ENCODE data around the gene SCAMP5.

The SCAMP5 gene

DNA sequence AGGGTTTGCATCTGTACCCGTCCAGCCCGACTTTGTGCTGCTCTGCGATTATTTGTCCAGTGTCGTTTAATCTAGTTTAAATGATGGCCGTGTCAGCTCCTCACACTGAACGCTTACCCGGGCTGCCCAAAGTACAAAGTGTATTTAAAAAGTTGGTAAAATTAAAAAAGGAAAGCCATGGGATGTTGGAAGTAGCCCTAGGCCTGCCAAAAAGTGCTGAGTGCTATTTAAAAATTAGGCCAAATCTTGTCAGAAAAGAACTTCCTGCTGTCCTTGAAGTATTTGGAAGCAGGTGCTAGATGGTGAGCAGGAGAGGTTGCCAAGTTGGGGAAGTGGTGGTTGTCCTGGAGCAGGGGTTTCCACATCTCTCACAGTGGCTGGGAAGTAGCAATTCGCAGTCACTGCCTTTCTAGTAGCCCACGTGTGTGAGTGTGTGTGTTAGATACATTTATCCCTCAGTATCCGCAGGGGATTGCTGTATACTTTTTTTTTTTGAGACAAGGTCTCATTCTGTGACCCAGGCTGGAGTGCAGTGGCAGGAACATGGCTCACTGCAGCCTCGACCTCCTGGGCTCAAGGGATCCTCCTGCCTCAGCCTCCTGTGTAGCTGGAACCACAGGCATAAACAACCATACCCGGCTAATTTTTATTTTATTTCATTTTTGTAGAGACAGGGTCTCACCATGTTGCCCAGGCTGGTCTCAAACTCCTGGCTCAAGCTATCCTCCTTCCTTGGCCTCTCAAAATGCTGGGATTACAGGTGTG lies 28.7 kb downstream of the SCAMP5 start:
- DNase-seq, result no peak

DNA sequence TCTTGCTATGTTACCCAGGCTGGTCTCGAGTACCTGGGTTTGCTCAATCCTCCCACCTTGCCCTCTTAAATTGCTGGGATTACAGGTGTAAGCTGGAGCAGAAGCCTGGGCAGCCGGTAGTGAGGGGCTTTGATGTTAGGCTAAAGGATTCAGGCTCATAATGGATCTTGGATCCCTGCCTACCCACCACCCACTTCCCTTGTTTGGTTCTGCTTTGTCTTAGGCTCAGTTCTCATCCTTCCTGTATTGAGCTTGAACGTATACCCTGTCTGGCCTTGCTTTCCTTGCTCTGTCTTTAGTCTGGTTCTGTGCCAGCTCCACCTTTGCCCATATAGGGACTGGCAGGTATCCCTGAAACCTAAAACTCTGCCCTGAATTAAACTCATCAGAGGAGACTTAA lies 29.7 kb downstream of the SCAMP5 start:
- no peak for DNase-seq

DNA sequence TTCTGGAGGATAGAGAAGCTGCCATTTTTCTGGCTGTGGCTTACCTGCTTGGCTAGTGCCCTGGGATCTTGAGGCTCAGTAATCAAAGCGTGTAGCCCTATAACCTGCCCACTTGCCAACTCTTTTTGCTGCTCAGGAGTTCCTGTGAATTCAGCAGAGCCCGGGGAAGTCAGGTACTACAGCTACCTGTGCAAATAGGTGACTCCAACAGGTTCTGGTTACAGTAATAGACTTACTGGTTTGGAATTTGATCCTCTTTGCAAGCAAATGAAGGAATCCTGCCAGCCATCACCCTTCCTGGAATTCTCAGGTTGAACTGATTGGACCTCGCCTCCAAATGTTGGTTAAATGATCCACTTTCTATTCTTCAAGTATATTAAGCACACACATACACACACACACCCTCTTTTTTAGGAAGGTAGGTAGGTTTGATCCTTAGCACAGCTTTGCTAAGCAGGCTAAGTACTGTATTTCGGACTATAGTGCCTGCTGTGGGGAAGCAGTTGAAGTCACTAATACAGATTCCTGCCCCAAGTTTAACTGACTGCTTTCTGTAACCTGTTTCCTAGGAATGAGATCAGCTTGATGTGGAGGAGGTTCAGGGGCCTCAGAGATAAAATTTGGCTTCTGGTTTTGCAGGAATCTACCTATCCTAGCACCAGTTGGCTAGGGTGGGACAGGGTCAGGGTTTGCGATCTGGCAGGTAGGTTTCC lies 30.3 kb downstream of the SCAMP5 start:
- no peak for DNase-seq

DNA sequence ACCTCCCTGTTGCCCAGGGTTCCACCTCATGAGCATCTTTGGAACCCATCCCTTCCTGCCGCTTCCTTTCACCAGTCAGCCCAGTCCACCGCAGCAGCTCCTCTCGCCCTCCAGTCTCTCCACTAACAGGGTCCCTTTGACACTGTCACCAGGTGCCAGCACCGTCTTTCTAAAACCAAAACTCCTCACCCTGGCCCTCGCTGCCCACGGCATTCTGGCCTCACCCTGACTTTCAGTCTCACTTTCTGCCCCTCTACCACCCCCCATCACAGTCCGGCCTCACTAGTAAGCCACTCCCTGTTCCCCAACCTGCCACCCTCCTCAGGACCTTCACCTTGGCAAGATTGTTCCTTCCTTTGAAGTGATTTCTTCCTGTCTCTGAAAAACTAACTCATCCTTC lies 32.2 kb downstream of the SCAMP5 start:
- DNase-seq, result no peak

DNA sequence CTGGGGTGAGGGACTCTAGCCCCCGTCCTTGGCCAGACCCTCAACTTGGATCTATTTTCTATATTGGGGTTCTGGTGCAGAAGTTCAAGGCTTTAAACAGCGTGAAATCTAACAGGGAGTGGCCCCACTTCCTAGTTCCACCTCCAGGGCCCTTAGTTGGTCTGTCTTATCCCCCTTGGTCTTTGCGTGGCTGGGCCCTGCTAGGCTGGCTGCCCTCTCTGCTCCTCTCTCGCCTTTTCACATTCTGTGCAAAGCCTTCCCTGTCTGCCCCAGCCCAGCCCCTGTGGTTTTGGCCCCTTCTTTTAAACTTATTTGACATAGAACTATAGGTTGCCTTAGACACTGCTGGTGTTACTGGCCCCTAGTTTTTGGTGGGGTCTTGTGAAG lies 33.6 kb downstream of the SCAMP5 start:
- no peak for DNase-seq

DNA sequence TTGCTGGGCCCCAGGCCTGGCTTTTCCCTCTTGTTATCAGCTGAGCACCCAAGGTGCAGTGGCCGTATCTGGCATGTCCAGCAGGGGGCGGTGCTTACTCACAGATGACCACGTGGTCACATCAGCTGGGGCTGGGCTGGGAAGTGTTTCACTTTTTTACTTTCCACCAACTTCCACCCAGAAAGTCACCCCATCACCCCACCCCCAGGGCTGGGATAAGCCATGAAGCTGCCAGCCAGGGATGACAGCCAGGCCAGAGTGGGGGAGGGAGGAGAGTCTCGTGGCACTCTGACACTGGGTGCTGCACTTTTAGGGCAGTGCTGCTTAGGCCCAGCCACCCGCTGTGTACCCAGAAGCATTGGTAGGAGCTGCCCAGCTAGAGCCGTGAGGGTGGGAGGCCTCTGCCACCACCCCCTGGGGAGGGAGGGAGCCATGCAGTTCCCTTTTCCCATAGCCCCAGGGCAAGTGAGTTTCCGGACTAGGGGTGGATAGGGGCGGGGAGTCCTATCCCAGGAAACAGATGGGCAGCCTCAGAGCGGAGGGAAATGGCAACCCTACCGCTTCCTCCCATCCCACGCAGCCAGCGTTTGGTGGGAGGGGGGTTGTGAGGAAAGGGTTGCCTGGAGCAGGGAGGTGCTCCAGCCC lies 34.1 kb downstream of the SCAMP5 start:
- DNase-seq, result no peak

DNA sequence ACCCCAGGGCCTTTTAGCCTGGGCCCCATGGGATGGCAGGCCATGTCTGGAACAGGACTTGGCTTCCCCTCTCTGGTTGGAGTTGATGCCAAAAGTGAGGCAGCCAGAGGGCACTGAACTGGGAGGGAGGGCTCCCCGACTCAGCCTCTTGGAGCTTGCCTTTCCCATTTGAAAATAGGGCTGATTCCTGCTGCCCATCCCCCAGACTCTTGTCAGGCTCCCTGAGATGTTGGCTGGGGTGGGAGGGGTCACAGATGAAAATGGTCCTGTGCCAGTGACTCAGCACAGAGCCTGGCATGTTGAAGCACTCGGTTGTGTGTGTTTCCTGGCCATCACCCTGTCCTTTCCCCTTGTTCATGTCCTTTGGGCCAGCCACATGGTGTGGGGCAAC lies 34.7 kb downstream of the SCAMP5 start:
- DNase-seq, result no peak

DNA sequence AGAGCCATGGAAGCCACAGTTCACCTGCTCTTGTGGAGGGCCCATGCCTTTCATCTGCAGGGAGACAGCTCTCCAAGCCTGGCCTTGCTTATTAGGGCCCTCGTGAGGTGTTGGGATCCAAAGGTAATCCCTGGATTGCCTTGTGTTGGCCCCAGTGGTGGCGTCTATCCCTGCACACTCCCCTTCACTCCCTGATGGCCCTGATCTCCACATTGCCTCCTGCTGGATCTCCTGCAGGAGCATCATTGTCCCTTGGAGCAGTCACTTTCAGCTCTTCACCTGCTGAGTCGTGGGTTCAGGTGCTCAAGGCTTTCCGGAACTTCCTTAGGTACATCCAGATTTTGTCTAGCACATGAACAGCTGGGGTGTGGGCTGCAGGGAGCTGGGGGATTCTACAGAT lies 35.1 kb downstream of the SCAMP5 start:
- no peak for DNase-seq

DNA sequence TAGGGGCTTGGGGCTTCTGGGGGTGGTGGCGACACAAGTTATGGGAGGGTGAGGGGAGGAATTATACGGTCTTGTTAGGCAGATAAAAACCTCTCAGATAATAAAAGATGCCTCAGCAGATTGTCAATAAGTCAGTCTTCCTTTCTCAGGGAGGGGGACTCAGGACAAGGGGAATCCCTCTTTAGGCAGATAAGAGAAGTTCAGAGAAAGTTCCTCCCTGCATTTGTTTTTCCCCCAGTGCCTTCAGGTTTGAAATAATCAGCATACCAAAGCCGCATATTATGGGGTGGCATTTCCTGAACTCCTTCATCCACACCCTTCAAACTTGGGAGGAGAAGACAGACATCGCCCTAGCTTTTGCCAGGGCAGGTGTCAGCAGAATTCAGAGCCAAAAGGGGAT lies 36.5 kb downstream of the SCAMP5 start:
- DNase-seq, result no peak

DNA sequence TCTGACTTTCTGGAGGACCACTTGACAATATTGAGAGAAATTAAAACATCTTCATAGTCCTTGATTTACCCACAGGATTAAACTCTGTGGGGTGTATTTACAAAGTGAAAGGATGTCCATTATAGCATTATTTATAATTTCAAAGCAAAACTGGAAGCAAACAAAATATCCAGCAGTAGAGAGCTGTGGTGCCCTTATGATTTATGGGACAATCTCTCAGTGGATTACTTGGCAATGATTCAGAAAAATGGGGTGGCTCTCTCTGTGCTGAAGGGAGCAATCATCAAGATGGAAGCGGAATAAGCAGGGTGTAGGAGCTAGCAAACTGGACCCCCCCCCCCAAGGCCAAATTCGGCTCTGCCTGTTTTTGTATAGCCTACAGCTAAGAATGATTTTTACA lies 37.0 kb downstream of the SCAMP5 start:
- no peak for DNase-seq

DNA sequence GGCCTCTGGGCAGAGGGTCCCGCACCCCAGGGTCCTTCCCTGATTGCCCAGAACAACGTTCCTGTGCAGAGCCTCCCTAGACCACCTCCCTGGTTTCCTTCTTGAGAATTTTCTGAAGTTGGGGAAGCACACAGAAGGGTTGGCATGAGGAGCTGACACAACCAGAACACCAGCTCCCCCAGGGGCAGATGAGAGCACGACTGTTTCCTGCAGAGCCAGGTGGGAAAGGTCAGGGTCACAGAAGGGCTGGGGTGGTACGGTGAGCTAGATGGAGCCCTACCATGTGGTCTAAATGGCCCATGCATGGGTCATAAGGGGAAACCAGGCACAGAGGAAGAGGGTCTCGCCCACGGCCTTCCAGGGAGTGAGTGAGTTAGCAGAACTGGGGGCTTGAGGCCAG lies 38.4 kb downstream of the SCAMP5 start:
- no peak for DNase-seq

DNA sequence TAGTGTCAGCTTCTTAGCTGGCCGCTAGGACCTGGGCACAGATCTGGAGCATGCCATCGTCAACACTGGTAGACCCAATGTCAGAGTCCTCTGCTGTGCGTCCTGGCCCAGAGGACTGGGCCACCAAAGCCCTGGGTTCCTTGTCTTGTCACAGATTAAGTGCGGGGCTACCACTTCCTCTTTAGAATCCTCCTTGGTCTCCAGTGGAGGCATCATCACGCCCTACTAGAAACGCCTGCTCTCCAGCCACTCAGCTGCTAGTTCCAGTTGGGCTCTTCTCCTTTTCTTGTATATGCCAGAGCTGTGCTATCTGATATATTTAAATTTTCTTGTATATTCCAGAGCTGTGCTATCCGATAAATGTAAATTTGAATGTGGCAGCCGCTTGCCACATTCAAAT lies 39.3 kb downstream of the SCAMP5 start:
- DNase-seq, result no peak

DNA sequence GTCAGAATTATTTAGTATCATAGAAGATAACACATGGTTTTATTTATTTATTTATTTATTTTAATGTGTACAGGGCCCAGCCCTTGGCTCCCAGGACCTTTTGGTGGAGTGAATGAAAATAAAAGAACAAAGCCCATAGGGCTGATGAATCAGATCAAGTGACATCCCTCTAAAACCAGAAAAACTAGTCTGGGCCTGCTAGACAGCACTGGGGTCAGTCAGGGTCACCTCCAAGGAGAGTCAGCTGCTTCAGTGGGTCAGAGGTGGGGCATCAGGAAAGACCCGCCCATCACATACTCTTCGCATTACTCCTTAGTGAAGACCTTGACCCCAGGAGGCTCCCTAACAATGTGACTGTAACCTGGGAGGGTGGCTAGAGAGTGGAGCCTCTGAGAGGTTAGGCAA lies 40.9 kb downstream of the SCAMP5 start:
- DNase-seq, result peak; percentile 39

DNA sequence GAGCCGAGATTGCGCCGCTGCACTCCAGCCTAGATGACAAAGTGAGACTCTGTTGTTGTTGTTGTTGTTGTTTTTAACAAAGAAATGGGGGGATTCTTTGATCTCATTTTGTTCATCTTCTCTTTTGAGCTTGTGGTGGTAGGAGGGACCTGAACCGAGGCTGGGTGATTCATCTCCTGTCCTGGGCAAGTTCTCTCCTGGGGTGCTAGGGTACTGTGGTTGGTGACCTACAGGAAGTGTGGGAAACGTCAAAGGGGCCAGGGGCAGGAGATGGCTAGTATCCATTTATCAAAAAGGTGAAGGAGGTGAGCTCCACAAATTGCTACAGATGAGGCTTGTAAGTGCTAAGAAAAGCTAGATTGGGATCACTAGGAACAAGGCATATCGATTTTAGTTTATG lies 42.3 kb downstream of the SCAMP5 start:
- DNase-seq, result no peak

DNA sequence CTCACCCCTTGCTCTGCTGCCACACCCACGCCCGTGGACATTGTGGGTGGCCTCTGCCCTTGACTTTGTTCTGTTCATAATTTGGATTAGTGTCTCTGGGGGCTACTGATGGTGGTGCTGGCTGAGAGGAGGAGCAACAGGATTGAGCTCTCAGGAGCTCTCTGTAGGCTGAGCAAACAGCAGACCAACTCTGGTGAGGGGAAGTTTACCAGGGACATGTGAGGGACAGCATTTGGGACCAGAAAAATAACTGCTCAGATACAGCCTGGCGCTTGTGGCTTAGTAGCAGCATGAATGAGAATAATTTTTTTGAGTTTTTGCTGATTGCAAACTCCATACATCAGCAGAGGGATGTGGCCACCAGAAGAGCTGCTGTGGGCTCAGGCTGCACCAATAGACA lies 42.9 kb downstream of the SCAMP5 start:
- no peak for DNase-seq

DNA sequence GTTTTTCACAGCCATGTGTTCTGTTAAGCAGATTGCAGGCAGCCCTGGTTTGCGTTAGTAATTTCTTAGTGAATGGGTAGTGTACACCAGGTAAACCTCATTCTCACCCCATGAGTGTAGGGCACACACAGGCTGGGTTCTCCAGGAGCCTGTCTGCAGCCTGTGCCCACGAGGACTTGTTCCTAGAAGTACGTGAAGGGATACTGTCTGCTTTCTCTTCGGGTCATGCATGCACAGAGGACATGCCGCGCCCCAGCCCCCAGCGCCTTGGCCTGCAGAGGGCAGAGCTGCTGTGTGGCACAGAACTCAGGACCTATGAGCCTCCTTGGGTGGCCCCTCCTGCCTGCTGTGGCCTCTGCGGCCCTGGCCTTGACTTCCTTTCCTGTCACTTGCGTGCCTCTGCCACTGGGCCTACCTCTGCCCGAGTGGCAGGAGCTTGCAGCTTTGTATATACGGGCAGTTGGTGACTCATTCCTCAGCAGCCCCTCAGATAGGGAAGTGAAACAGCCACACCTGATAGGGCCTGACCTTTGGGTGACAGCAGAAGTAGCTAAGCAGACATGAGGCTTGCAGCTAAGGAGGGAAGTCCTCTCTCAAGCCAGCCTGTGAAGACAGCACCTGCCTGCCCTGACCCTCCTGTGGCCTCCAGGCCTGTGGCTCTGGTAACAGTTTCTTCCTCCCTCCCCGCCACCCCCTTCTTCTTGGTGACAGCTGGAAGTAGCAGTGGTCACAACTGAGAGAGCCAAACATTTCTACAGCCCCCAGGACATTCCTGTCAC lies 47.6 kb downstream of the SCAMP5 start:
- no peak for DNase-seq

DNA sequence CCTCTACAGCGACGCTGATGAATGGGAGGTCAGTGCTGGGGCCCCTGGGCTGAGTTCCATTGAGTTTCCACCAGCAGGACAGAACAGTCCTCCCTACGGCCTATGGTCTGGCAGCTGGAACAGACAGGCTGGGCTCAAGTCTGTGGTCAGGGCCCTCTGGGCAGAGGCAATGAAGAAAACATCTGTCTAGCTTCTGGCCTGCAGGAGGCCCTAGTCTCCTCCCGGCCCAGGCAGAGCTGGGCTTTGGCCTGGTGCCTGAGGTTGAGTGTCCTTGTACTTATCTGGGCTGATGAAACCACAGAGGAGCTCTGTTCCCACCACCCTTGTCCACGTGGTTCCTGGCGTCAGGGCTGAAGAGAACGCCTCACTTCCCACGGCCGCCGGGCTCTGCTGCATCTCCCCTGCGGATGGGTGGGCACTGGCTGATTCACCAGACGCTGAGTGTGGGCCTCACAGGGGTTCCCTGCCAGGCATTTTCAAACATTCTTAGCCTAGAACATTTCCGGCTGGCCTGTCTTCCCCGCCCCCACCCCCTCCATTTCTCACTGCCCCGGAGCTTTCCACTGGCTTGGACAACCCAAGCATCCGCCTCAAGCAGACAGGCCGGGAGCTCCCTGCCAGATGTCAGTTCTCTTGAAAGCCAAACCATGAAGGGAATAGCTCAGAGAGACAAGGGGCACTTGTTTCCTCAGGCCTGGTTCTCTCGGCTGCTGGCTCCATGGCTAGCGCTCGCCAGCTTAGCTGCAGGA lies 48.3 kb downstream of the SCAMP5 start:
- DNase-seq, result no peak

DNA sequence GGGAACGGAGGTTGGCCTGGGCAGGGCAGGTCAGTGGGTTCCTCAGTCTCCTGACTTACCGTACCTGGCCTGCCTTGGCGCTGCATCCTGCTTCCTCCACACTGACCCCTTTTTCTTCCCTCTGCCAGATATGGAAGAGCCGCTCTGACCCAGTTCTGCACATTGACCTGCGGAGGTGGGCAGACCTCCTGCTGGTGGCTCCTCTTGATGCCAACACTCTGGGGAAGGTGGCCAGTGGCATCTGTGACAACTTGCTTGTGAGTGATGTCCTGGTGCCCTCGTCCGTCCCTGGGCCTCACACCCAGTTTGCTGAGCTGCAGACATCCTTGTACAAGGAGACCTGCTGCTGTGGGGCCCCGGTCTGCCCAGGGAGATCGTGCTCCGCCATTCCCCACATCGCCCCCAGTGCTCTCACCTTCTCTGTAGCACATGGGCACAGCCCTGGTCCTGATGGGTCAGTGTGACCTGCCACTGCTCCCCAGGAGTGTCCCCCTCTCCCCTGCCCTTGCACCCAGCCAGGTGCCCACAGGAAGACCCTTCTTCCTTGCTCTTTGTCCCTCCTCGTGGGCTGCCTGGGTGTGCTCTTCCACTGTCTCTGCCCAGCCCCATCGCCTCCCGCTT lies 49.0 kb downstream of the SCAMP5 start:
- no peak for DNase-seq

DNA sequence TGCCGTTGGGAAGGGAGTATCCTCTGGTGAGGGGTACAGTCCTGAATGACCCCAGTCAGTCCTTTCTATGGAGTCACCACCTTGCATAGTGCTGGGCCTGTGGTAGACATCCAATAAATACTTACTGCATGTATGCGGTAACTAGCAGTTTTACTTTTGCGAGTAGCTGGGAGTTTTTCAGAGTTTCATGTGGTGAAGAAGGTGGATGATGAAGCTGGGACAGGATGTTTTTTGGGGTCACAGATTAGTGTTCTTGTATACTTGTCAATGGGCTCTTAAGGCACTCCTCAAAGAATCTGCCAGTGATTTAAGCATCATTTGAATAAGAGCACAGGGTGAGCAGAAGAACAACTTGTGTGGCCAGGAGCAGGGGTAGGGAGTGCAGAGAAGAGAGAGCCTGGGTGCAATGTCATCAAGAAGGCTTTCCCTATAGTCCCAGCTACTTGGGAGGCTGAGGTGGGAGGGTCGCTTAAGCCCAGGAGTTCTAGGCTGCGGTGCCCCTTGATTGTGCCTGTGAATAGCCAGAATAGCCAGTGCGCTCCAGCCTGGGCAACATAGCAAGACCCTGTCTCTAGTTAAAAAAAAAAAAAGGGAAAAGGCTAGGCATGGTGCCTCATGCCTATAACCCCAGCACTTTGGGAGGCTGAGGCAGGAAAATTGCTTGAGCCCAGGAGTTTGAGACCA lies 50.1 kb downstream of the SCAMP5 start:
- DNase-seq, result no peak

DNA sequence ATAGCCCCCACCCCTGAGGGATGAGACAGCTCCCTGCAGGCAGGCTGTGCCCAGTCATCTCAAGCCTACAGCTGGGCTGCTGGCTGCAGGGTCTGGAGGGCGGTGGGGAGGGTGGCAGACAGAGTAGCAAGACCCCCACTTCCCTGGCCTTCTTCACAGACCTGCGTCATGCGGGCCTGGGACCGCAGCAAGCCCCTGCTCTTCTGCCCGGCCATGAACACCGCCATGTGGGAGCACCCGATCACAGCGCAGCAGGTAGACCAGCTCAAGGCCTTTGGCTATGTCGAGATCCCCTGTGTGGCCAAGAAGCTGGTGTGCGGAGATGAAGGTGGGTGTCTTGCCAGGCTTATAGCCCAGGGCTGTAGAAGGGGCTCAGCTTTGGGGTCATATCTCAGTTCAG lies 53.0 kb downstream of the SCAMP5 start:
- DNase-seq, result no peak

DNA sequence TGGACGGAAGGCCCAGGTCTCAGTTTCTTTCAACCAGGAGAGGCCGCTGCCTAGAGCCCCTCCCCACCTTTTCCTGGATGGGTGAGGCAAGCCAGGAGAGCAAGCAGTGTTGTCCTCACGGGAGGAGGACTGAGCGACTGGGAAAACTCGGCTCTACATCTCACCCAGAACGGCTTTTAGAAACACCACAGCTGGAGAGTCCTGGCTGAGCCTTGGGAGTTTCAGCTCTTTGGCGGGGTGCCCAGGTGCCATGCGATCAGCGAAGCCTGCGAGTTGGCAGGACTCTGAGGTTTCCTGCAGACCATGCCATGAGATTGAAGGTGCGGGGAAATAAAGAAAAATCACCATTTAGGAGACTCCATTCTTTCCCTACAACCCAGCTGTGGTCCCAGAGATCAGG lies 54.0 kb downstream of the SCAMP5 start:
- DNase-seq, result no peak

DNA sequence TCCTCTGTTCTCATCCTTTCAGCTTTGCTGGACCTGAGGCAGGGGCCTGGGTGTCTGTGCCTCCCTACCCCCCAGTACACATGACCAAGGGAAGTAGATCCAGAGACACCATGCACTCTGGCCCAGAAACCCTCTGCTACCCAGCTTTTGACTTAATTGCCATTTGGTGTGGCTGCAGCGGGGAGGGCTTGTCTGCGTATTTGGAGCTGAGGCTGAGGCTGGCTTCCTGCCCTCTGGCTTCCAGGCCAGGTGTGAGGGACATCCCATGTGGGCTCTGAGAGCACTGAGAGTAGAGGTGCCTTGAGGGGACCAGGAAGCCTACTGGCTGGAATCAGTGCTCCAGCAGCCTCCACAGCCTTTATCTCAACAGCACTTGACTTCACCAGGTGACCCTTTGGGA lies 54.9 kb downstream of the SCAMP5 start:
- DNase-seq, result no peak

Measured in NCI-H510A (cell line).